ENCODE data around the gene MEIS2.
A peak's percentile ranks its signal among the peaks of the same experiment; 100 is the strongest.

MEIS2 gene

DNA sequence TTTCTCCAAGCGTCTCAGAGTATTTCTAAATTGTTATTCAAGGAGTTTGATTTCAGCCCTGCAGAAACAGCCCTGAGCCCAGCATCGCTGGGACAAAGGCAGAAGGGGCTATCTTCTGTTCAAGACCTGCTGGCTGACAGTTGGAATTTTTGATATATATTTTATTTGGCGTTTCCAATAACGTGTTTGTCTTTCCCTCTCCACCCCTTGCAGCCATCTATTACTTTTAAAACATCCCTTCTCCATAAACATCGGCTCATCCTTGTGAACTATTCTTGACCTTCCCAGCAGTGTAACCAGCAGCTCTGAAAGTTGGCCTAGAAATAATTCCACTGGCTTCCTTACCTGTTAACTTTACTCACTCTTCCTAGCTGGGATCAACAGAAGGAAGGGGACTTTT lies 5.5 kb upstream of the MEIS2 start:
- no peak overlapping the region for H3K27ac ChIP-seq (ENCODE audit: low read depth, low read length)
- no peaks in the 10 kb centered on the region for H3K79me2 ChIP-seq (ENCODE audit: control insufficient read depth, insufficient read depth, low read length, unreplicated experiment)
- H3K4me1 ChIP-seq (ENCODE audit: control insufficient read depth, insufficient read depth, low read length, unreplicated experiment): no peaks in the 10 kb centered on the region
- H3K27me3 ChIP-seq (ENCODE audit: insufficient read depth, low read length): no peaks in the 10 kb centered on the region
- H2AFZ ChIP-seq (ENCODE audit: low read length, unreplicated experiment): no peak overlapping the region
- no peak overlapping the region for H3K4me3 ChIP-seq (ENCODE audit: low read depth, low read length)
- H3K36me3 ChIP-seq (ENCODE audit: insufficient read depth, low read length): no peaks in the 10 kb centered on the region

DNA sequence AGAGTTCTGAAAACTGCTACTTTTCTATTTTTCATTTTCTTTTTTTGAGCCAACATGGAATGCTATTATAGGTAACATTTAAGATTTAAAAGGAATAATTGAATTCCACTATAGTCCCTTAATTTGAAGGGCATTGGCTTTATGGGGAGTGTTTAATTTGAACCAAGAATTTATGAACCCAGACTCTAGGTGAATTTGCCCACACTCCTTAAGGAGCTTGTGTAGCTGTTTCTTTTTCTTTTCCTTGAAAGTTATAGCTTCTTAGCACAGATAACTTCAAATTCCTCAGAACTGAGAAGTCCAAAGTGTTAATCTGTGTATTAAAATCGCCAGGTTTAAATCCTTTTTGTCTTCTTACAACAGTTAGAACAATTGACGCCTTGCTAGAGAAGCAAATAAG lies 4.7 kb upstream of the MEIS2 start:
- Histone ChIP-seq H3K79me2 (ENCODE audit: control insufficient read depth, insufficient read depth, low read length, unreplicated experiment) (no peaks in the 10 kb centered on the region), H3K4me3 (ENCODE audit: low read depth, low read length) (no peak overlapping the region), H2AFZ (ENCODE audit: low read length, unreplicated experiment) (no peak overlapping the region), H3K4me1 (ENCODE audit: control insufficient read depth, insufficient read depth, low read length, unreplicated experiment) (no peaks in the 10 kb centered on the region), H3K36me3 (ENCODE audit: insufficient read depth, low read length) (no peaks in the 10 kb centered on the region), H3K27ac (ENCODE audit: low read depth, low read length) (no peak overlapping the region), H3K27me3 (ENCODE audit: insufficient read depth, low read length) (no peaks in the 10 kb centered on the region)

DNA sequence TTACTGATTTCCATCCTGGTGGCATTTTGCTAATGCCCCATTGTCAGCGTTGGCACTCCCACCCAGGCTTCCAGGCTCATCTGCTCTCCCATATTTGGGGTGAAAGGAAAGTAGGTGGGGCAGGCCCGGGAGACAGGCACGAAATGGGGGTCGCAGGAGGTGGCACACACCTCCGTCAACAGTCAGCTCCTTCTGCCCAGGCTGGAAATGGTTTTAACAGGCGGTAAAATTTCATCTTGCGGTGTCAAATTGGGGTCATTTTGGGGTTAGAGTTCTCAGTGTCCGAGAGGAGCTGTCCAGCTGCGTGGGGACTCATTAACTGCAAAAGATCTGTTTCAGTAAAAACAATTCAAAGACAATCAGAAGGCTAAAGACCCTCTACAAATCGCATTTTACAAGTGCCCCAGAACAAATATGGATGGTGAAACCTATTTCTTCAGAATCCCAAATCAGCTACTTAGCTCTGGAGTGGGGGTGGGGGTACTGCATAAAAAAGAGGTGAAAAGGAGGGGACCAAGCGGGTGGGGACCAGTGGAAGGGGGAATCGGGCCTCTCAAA lies 4.2 kb upstream of the MEIS2 start:
- Histone ChIP-seq H3K27me3 (ENCODE audit: insufficient read depth, low read length) (no peaks in the 10 kb centered on the region), H3K4me3 (ENCODE audit: low read depth, low read length) (no peak overlapping the region), H3K4me1 (ENCODE audit: control insufficient read depth, insufficient read depth, low read length, unreplicated experiment) (no peaks in the 10 kb centered on the region), H3K79me2 (ENCODE audit: control insufficient read depth, insufficient read depth, low read length, unreplicated experiment) (peaks cover 3% of the 10 kb centered on the region), H3K27ac (ENCODE audit: low read depth, low read length) (no peak overlapping the region), H2AFZ (ENCODE audit: low read length, unreplicated experiment) (no peak overlapping the region), H3K36me3 (ENCODE audit: insufficient read depth, low read length) (no peaks in the 10 kb centered on the region)

DNA sequence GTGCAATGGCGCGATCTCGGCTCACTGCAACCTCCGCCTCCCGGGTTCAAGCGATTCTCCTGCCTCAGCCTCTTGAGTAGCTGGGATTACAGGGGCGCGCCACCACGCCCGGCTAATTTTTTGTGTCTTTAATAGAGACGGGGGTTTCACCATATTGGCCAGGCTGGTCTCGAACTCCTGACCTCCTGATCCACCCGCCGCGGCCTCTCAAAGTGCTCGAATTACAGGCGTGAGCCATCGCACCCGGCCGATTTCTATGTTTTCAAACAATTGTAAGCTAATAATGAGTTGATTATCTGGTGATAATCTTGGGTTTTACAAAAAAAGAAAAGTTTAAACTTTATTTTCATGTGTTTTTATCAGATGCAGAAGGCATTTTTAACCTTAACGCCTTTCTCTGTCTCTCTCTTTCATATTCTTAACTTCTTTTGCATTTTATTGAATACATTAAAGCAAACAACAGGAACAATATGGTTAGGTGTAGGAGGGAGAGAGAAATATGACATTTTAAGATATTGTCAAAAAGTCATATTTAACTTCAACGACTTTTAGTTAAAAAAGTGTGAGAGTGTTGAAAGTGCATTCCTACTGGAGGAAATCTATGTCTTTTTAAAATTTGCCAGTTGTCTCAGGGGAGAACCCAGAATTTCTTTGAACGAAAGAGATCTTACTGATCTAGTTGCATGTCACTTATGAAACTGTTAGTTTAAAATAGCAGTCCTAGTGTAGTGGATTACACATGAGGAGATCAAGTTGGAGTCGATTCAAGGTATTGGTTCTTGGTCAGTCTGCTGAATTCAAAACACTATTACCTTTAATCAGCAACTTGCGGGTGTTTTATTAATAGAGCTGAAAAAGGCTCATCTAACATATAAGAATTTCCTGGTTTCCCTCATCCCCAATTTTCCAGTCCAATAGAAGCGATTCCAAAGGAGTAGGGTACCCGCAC lies 3.4 kb upstream of the MEIS2 start:
- Histone ChIP-seq H3K4me3 (ENCODE audit: low read depth, low read length) (no peak overlapping the region), H2AFZ (ENCODE audit: low read length, unreplicated experiment) (no peak overlapping the region), H3K27me3 (ENCODE audit: insufficient read depth, low read length) (no peaks in the 10 kb centered on the region), H3K27ac (ENCODE audit: low read depth, low read length) (no peak overlapping the region), H3K36me3 (ENCODE audit: insufficient read depth, low read length) (no peaks in the 10 kb centered on the region), H3K4me1 (ENCODE audit: control insufficient read depth, insufficient read depth, low read length, unreplicated experiment) (no peaks in the 10 kb centered on the region), H3K79me2 (ENCODE audit: control insufficient read depth, insufficient read depth, low read length, unreplicated experiment) (peaks cover 10% of the 10 kb centered on the region)

DNA sequence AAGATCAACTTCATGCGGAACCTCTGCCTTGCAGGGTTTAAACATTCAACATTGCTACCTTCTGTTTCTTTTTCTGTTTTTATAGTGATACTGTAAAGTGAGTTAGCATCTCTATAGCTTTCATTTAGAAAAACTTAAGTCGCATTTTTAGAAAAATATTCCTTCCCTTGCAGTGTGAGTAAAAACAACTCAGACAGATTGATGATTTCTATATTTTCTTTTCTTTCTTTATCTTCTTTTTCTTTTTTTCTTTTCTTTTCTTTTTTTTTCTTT lies 2.8 kb upstream of the MEIS2 start:
- H3K36me3 ChIP-seq (ENCODE audit: insufficient read depth, low read length): no peaks in the 10 kb centered on the region
- H3K27ac ChIP-seq (ENCODE audit: low read depth, low read length): no peak overlapping the region
- H3K4me1 ChIP-seq (ENCODE audit: control insufficient read depth, insufficient read depth, low read length, unreplicated experiment): no peaks in the 10 kb centered on the region
- H3K4me3 ChIP-seq (ENCODE audit: low read depth, low read length): peak overlapping the region; percentile 98
- peak overlapping the region; percentile 95 for H2AFZ ChIP-seq (ENCODE audit: low read length, unreplicated experiment)
- H3K27me3 ChIP-seq (ENCODE audit: insufficient read depth, low read length): no peaks in the 10 kb centered on the region
- peaks cover 16% of the 10 kb centered on the region for H3K79me2 ChIP-seq (ENCODE audit: control insufficient read depth, insufficient read depth, low read length, unreplicated experiment)

DNA sequence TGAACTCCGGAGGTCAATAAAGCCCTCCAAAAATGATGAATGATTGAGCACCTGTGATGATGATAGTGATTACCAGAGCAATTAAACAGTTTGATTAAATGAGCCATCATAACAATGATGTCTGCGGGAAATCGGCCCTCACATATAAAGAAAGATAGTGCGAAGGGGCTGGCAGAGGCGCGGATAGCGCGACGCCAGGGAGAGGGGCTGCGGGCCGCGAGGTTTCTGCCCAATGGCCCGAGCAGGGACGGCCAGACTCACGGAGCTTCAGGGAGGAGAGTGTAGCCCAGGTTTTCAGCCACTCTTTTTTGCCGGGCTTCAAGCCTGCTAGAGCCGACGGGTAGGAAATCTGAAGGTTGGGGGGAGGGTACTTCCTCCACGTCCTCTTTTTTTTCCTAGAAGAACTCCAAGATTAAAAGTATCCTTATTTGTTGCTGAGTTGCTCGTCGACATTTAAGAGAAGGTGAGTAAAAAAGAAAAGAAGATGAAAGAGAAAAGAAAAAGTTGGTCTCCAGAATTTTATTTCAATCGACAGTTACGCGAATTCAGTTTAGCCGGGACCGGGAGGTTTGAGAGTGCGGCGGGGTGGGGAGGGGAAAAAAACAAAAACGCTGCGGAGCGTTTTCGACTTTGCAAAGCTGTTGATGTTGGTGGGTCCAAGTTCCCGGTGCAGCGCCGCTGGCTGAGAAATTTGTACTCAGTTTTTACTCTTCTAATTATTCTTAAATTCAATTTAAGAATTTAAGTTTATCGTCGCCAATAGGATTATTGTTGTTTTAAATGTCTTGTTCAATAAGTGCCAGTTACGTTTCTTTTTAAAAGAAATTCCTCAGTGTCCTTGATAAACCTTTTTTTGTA lies 2.2 kb upstream of the MEIS2 start:
- no peaks in the 10 kb centered on the region for H3K4me1 ChIP-seq (ENCODE audit: control insufficient read depth, insufficient read depth, low read length, unreplicated experiment)
- H3K27ac ChIP-seq (ENCODE audit: low read depth, low read length): peak overlapping the region; percentile 33; the same call in 1 of the 2 replicates
- H2AFZ ChIP-seq (ENCODE audit: low read length, unreplicated experiment): peak overlapping the region; percentile 95
- H3K4me3 ChIP-seq (ENCODE audit: low read depth, low read length): peak overlapping the region; percentile 98
- H3K27me3 ChIP-seq (ENCODE audit: insufficient read depth, low read length): no peaks in the 10 kb centered on the region
- no peaks in the 10 kb centered on the region for H3K36me3 ChIP-seq (ENCODE audit: insufficient read depth, low read length)
- peaks cover 22% of the 10 kb centered on the region for H3K79me2 ChIP-seq (ENCODE audit: control insufficient read depth, insufficient read depth, low read length, unreplicated experiment)

DNA sequence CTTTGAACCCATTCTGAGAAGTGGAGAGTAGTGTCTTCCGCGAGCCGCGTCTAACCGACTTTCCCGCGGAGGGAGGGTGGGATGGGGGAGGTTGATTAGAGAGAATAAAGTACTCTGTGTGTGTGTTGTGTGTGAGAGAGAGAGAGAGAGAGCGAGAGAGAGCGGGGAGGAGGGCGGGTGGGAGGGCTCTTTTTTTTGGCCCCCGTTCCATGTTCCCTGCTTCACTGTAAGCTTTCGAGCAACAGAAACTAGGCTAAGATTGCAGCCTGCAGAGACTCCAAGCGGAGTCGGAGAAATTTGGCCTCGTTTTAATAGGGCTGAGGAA lies 1.6 kb upstream of the MEIS2 start:
- Histone ChIP-seq H3K79me2 (ENCODE audit: control insufficient read depth, insufficient read depth, low read length, unreplicated experiment) (peaks cover 28% of the 10 kb centered on the region), H3K4me3 (ENCODE audit: low read depth, low read length) (peak overlapping the region; percentile 98), H3K4me1 (ENCODE audit: control insufficient read depth, insufficient read depth, low read length, unreplicated experiment) (no peaks in the 10 kb centered on the region), H3K27me3 (ENCODE audit: insufficient read depth, low read length) (no peaks in the 10 kb centered on the region), H2AFZ (ENCODE audit: low read length, unreplicated experiment) (peak overlapping the region; percentile 95), H3K27ac (ENCODE audit: low read depth, low read length) (peak overlapping the region; percentile 92), H3K36me3 (ENCODE audit: insufficient read depth, low read length) (no peaks in the 10 kb centered on the region)

DNA sequence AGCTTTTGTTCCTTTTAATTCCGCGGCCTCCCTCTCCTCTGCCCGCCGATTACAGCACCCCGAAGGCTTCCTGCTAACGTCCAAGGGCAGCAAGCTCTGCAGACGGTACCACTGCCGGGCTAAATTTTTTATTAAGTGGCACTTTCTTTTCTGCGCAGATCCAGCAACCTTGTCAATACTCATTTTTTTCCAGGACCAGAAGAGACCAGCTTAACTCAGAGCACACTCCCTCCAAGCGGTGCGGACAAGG lies 542 bp upstream of the MEIS2 start:
- Histone ChIP-seq H3K36me3 (ENCODE audit: insufficient read depth, low read length) (no peaks in the 10 kb centered on the region), H3K4me3 (ENCODE audit: low read depth, low read length) (peak overlapping the region; percentile 98), H3K4me1 (ENCODE audit: control insufficient read depth, insufficient read depth, low read length, unreplicated experiment) (peaks cover 3% of the 10 kb centered on the region), H3K27ac (ENCODE audit: low read depth, low read length) (peak overlapping the region; percentile 92), H3K27me3 (ENCODE audit: insufficient read depth, low read length) (no peaks in the 10 kb centered on the region), H3K79me2 (ENCODE audit: control insufficient read depth, insufficient read depth, low read length, unreplicated experiment) (peaks cover 38% of the 10 kb centered on the region), H2AFZ (ENCODE audit: low read length, unreplicated experiment) (peak overlapping the region; percentile 77)

DNA sequence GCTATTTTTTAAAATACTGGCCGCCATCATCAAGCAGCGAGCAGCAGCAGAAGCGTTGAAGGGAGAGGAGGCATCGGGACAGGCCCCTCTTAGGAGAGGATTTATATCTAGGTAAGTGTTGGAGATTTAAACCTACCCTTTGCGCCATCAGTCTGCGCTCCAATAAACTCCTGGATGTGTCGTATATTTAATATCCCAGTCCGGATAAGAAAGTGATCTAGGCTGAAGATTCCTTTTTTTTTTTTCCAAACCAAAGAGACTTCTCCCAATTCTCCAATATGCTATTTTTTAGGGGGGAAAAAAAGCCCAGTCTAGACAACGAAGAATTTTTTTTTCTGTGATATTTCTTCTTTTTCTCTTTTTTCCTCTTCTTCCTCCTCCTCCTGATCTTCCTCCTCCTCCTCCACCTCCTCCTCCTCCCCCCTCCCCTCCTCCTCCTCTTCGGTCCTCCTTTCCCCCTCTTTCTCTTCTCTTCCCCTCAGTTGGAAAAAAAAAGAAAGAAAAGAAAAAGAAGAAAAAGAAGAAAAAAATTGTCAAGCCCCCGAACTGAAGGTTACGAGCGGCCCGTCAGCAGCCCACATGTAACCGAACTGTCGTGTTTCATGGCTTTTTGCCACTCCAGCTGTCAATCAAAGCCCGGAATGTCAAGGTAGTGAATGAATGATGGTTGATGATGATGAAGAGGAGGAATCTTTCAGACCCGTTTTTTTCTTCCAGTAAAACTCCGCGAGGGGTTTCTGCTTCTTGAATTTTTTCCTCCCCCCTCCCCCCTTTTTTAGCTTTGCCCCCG lies 835 bp downstream of the MEIS2 start:
- Histone ChIP-seq H3K36me3 (ENCODE audit: insufficient read depth, low read length) (0 out of 2 replicates have a peak, but pooled peaks cover under 1% of the 10 kb centered on the region), H3K27me3 (ENCODE audit: insufficient read depth, low read length) (no peaks in the 10 kb centered on the region), H3K4me3 (ENCODE audit: low read depth, low read length) (peak overlapping the region; percentile 98), H3K27ac (ENCODE audit: low read depth, low read length) (peak overlapping the region; percentile 92), H3K4me1 (ENCODE audit: control insufficient read depth, insufficient read depth, low read length, unreplicated experiment) (peaks cover 6% of the 10 kb centered on the region), H3K79me2 (ENCODE audit: control insufficient read depth, insufficient read depth, low read length, unreplicated experiment) (peaks cover 45% of the 10 kb centered on the region), H2AFZ (ENCODE audit: low read length, unreplicated experiment) (peak overlapping the region; percentile 96)

DNA sequence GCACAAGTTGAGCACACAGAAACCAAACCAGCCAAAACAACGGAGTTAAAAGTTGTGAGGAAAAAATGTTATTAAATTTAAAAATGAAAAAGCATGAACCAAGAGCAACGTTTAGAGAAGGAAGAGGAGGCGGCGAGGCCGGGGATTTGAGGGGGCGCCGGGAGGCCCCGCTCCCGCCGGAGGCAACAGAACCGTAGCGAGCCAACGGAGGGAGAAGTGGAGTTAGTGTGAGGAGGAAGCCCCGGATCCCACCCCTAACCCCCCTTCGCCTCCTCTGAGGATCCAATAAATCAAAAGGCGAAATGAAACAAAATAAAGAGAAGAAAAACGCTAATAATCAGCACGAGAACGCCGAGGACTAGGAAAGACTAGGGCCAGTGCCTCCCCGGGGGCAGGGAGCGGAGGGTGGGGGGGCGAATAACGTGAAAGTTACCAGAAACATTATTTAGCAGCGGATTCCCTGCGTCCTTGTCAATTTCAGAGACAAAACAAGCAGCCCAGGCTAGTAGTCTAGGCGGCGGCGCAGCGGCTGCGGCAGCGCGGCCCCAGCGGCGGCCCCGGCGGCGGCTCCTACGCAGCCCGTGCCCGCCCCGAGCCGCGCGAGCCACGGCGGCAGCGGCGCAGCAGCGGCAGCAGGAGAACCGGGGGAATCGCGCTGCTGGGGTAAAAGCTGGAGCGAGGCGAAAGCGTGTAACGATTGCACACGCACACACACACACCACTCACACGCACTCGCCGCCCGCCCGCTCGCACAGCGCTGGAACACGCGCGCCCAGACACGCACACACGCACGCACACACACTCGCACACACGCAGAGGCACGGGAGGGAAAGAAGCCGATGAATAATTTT lies 1.7 kb downstream of the MEIS2 start:
- H2AFZ ChIP-seq (ENCODE audit: low read length, unreplicated experiment): peak overlapping the region; percentile 96
- peaks cover 45% of the 10 kb centered on the region for H3K79me2 ChIP-seq (ENCODE audit: control insufficient read depth, insufficient read depth, low read length, unreplicated experiment)
- H3K4me1 ChIP-seq (ENCODE audit: control insufficient read depth, insufficient read depth, low read length, unreplicated experiment): peaks cover 11% of the 10 kb centered on the region
- peak overlapping the region; percentile 98 for H3K4me3 ChIP-seq (ENCODE audit: low read depth, low read length)
- no peaks in the 10 kb centered on the region for H3K27me3 ChIP-seq (ENCODE audit: insufficient read depth, low read length)
- H3K27ac ChIP-seq (ENCODE audit: low read depth, low read length): peak overlapping the region; percentile 92
- H3K36me3 ChIP-seq (ENCODE audit: insufficient read depth, low read length): peaks cover 6% of the 10 kb centered on the region
